ENCODE results near the gene STIP1.

The STIP1 gene

DNA sequence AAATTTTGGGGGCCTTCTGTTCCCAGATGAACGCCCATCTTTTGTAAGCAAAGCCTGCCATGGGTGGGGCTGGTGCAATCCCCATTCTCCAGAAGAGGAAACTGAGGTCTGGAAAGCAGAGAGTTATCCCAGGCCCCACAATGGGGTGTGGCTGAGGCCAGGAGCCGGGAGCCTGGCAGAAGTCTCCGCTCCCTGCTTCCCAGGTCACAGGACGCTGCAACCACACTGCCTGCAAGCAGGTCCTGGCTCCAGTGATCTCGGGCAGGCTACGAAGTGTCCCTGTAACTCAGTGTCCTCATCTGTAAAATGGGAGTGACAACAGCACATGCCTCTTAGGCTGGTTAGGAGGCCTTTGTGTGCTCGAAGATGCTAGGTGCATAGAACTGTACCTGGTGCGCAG is 67.1 kb downstream of the STIP1 start:
- no peak for FAIRE-seq

DNA sequence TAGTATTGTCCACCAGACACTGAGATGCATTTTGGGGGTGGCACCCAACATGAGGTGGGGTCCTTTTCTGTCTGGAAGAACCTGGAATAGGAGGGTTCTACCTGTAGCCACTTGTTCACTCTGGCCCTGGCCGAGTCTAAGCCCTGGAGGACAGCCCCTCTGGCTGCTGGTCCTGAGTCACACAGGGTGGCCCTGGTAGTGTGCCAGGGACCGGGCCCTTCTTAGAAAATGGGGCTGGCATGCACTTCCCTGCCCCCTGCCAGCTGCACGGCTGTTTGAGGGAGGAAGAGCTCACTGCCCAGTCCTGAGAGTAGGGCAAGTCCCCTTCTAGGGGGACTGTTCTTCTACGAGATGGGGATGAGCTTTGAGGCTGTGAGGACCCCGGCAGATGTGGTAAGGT is 67.5 kb downstream of the STIP1 start:
- no peak for FAIRE-seq
